ENCODE measurements around the gene ZNF441.

The ZNF441 gene

DNA sequence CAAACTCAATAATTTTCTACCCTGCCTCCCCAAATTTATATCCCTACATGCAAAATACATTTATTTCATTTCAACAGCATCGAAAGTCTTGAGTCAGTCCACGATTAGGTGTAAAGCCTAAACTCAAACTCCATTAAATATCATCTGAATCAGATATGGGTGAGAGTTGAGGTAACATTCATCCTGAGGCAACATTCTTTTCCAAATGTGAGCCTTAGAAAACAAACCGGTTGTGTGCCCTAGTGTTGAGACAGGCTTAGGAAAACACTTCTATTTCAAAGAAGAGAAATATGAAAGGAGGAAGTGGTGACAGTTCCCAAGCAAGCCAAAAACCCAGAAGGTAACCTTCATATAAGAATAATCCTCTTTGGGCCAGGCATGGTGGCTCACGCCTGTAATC lies 12.1 kb upstream of the ZNF441 start:
- TF ChIP-seq, protein P1, sequence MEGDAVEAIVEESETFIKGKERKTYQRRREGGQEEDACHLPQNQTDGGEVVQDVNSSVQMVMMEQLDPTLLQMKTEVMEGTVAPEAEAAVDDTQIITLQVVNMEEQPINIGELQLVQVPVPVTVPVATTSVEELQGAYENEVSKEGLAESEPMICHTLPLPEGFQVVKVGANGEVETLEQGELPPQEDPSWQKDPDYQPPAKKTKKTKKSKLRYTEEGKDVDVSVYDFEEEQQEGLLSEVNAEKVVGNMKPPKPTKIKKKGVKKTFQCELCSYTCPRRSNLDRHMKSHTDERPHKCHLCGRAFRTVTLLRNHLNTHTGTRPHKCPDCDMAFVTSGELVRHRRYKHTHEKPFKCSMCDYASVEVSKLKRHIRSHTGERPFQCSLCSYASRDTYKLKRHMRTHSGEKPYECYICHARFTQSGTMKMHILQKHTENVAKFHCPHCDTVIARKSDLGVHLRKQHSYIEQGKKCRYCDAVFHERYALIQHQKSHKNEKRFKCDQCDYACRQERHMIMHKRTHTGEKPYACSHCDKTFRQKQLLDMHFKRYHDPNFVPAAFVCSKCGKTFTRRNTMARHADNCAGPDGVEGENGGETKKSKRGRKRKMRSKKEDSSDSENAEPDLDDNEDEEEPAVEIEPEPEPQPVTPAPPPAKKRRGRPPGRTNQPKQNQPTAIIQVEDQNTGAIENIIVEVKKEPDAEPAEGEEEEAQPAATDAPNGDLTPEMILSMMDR (conservative IDR thresholded peaks at IDR 0.05; ENCODE audit: low read depth, low read length) = no peak
- no peak overlapping the region for H2AFZ ChIP-seq (ENCODE audit: low read depth)

DNA sequence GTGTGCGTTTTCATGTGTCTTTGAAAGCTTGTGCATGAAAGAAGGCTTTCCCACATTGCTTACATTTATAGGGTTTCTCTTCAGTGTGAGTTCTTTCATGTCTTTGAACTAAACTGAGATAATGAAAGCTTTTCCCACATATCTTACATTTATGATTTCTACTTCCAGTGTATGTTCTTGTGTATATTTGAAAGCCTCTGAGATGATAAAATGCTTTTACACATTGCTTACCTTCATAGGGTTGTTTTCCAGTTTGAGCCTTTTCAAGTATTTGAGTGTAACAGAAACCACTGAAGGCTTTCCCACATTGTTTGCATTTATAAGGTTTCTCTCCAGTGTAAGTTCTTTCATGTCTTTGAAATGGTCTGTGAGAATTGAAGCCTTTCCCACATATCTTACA lies 9.8 kb upstream of the ZNF441 start:
- Histone ChIP-seq H3K9ac (no peak overlapping the region), H4K20me1 (ENCODE audit: insufficient read depth) (no peaks in the 10 kb centered on the region), H3K4me2 (no peak overlapping the region), H3K4me3 (IDR thresholded peaks at IDR 0.05; ENCODE audit: insufficient read depth, low read depth, low read length) (no peak overlapping the region), H3K27me3 (ENCODE audit: insufficient read depth, low read depth) (no peaks in the 10 kb centered on the region), H3K36me3 (ENCODE audit: insufficient read depth) (no peaks in the 10 kb centered on the region), H3K4me1 (ENCODE audit: low read depth, poor library complexity, severe bottlenecking) (no peaks in the 10 kb centered on the region), H3K27ac (no peak overlapping the region), H3K79me2 (ENCODE audit: insufficient read depth, low read depth) (no peaks in the 10 kb centered on the region), H2AFZ (ENCODE audit: low read depth) (no peak overlapping the region)
- TF ChIP-seq, protein P1 (conservative IDR thresholded peaks at IDR 0.05; ENCODE audit: low read depth, low read length) = no peak

More for the DNA sequence above, 12.1 kb upstream of the ZNF441 start:
- Histone ChIP-seq H3K4me2 (no peak overlapping the region), H3K4me3 (IDR thresholded peaks at IDR 0.05; ENCODE audit: insufficient read depth, low read depth, low read length) (no peak overlapping the region), H3K27ac (no peak overlapping the region), H4K20me1 (ENCODE audit: insufficient read depth) (no peaks in the 10 kb centered on the region), H3K9ac (no peak overlapping the region), H3K4me1 (ENCODE audit: low read depth, poor library complexity, severe bottlenecking) (no peaks in the 10 kb centered on the region), H3K27me3 (ENCODE audit: insufficient read depth, low read depth) (no peaks in the 10 kb centered on the region), H3K36me3 (ENCODE audit: insufficient read depth) (no peaks in the 10 kb centered on the region), H3K79me2 (ENCODE audit: insufficient read depth, low read depth) (no peaks in the 10 kb centered on the region)

DNA sequence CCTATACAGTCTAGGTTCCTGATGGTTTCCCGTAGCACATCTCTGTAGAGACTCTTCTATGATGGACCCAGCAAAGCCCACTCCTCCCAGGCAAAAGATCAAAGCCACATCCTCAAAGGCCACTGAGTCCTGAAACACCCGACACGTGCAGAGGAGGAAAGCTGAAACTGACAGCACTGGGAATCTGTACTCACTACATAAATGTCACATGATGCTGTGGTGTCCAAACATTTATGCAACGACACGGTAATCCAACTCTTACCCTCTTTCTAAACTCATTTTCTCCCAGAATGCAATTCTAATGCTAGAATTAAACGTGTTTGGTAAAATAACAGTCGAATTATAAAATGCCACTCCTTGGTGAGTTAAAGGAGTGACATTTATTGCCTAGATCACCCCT lies 7.0 kb upstream of the ZNF441 start:
- Histone ChIP-seq H4K20me1 (ENCODE audit: insufficient read depth) (no peaks in the 10 kb centered on the region), H3K4me2 (no peak overlapping the region), H3K9ac (no peak overlapping the region), H3K27ac (no peak overlapping the region), H3K27me3 (ENCODE audit: insufficient read depth, low read depth) (no peaks in the 10 kb centered on the region), H3K4me1 (ENCODE audit: low read depth, poor library complexity, severe bottlenecking) (no peaks in the 10 kb centered on the region), H2AFZ (ENCODE audit: low read depth) (no peak overlapping the region), H3K4me3 (IDR thresholded peaks at IDR 0.05; ENCODE audit: insufficient read depth, low read depth, low read length) (no peak overlapping the region), H3K79me2 (ENCODE audit: insufficient read depth, low read depth) (no peaks in the 10 kb centered on the region), H3K36me3 (ENCODE audit: insufficient read depth) (no peaks in the 10 kb centered on the region)
- TF ChIP-seq, protein P1 (conservative IDR thresholded peaks at IDR 0.05; ENCODE audit: low read depth, low read length) = no peak

DNA sequence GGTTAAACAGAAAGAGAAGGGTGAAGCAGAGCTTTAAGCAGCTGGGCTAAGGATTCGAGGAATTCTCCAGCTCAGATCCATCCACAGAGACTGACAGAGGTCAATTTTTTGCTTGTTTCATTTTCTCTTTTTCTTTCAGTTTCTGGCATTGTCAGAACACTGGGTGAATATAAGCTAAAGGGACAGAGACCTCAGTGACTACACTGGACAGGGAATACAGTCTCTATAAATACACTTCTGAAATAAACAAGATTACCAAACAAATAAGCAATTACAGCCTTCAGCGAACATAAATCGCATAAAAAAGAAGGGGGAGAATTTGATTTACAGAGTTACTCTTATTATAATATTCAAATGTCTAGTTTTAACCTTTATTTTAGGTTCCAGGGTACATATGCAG lies 3.7 kb upstream of the ZNF441 start:
- H3K79me2 ChIP-seq (ENCODE audit: insufficient read depth, low read depth) = no peaks in the 10 kb centered on the region; the same call in 1 of the 2 replicates
- H3K4me3 ChIP-seq (IDR thresholded peaks at IDR 0.05; ENCODE audit: insufficient read depth, low read depth, low read length) = no peak overlapping the region
- H3K9ac ChIP-seq = no peak overlapping the region
- TF ChIP-seq, protein P1 (conservative IDR thresholded peaks at IDR 0.05; ENCODE audit: low read depth, low read length) = no peak
- no peaks in the 10 kb centered on the region for H4K20me1 ChIP-seq (ENCODE audit: insufficient read depth)
- H3K27ac ChIP-seq = no peak overlapping the region
- no peaks in the 10 kb centered on the region for H3K27me3 ChIP-seq (ENCODE audit: insufficient read depth, low read depth)
- H3K4me2 ChIP-seq = no peak overlapping the region
- H3K36me3 ChIP-seq (ENCODE audit: insufficient read depth) = no peaks in the 10 kb centered on the region
- peaks cover 11% of the 10 kb centered on the region for H3K4me1 ChIP-seq (ENCODE audit: low read depth, poor library complexity, severe bottlenecking)
- H2AFZ ChIP-seq (ENCODE audit: low read depth) = no peak overlapping the region

Data from KMS-11 (cell line).